SH-SY5Y (cell line): ENCODE results near the gene MLC1.

ENCODE experiments used
- GATA2 ChIP-seq: IDR thresholded peaks from 2 replicates; pipeline ENCODE4 v1.6.1; 2011; ENCODE audit warnings: mild to moderate bottlenecking, low read depth, low read length
- GATA3 ChIP-seq: IDR thresholded peaks from 2 replicates; pipeline ENCODE4 v1.6.1; 2011; ENCODE audit warnings: low read depth, mild to moderate bottlenecking, low read length, moderate library complexity

GRCh38 chr22:50064453-50064852 is 20.8 kb downstream of the MLC1 start:
- TF ChIP-seq GATA2: no peak
- no peak for TF ChIP-seq GATA3
